Fibroblast of lung (primary cell): Measurements from ENCODE around the gene SNX13. TPM values are rescaled to one million over a fixed set of nuclear protein-coding genes. Genes with fewer than 3 reads are reported as not detected.

Source experiments
- DNase-seq, 2 donors: peaks; one replicate each; pipeline versions ENCODE4 v3.0.0 to v3.0.0-alpha.2; 2010; ENCODE audit warnings: low read depth in 2 of 2
- H2AFZ ChIP-seq: 2 replicates; pipeline ENCODE4 v1.5.1; 2012; ENCODE audit warnings: low read length, control low read depth, inconsistent platforms
- H3K27ac ChIP-seq: 2 replicates; pipeline ENCODE4 v1.5.1; 2011; ENCODE audit warnings: low read length, control low read depth; ENCODE audit not compliant: insufficient read depth
- H3K27me3 ChIP-seq: 2 replicates; pipeline ENCODE4 v1.5.1; 2011; ENCODE audit warnings: mild to moderate bottlenecking, low read length; ENCODE audit not compliant: control insufficient read depth, insufficient read depth
- H3K36me3 ChIP-seq: 2 replicates; pipeline ENCODE4 v1.5.1; 2011; ENCODE audit warnings: low read length; ENCODE audit not compliant: control insufficient read depth, insufficient read depth
- H3K4me1 ChIP-seq: 2 replicates; pipeline ENCODE4 v1.5.1; 2011; ENCODE audit warnings: low read length; ENCODE audit not compliant: control insufficient read depth, insufficient read depth; ENCODE audit errors: extremely low read depth
- H3K4me2 ChIP-seq: 2 replicates; pipeline ENCODE4 v1.5.1; 2011; ENCODE audit warnings: low read length, control low read depth; ENCODE audit not compliant: insufficient read depth; ENCODE audit errors: extremely low read depth
- H3K4me3 ChIP-seq, 4 experiments: fragments of 200-600 bp in 1 of 4; sonication (generic) in 1 of 4; replicated peaks in 1 of 4; 2 replicates each; pipeline ENCODE4 v1.5.1; 2011 to 2016; ENCODE audit warnings: low read length in 4 of 4, low read depth in 3 of 4, mild to moderate bottlenecking in 3 of 4, control low read depth in 2 of 4, inconsistent platforms in 1 of 4, mixed read lengths in 1 of 4; ENCODE audit not compliant: insufficient read depth in 1 of 4; ENCODE audit errors: control extremely low read depth in 1 of 4
- H3K79me2 ChIP-seq: 2 replicates; pipeline ENCODE4 v1.5.1; 2012; ENCODE audit warnings: mild to moderate bottlenecking, low read length, inconsistent platforms; ENCODE audit not compliant: control insufficient read depth, insufficient read depth
- H3K9ac ChIP-seq: 2 replicates; pipeline ENCODE4 v1.5.1; 2011; ENCODE audit warnings: mild to moderate bottlenecking, low read length, control low read depth; ENCODE audit not compliant: insufficient read depth
- H3K9me3 ChIP-seq: 2 replicates; pipeline ENCODE4 v1.5.1; 2012; ENCODE audit warnings: low read depth, low read length; ENCODE audit not compliant: control insufficient read depth, insufficient read depth
- H4K20me1 ChIP-seq: 2 replicates; pipeline ENCODE4 v1.5.1; 2011; ENCODE audit warnings: low read length; ENCODE audit not compliant: control insufficient read depth, insufficient read depth; ENCODE audit errors: extremely low read depth
- CTCF ChIP-seq, 2 donors: IDR thresholded peaks in 1 of 2; conservative IDR thresholded peaks in 1 of 2; 1 replicate in 1 of 2; 2 replicates in 1 of 2; pipeline ENCODE4 v1.5.1; 2011 to 2012; ENCODE audit warnings: low read length in 2 of 2, control low read depth in 1 of 2, inconsistent platforms in 1 of 2, low read depth in 1 of 2, mild to moderate bottlenecking in 1 of 2
- EZH2 ChIP-seq: IDR thresholded peaks from 2 replicates; pipeline ENCODE4 v1.5.1; 2012; ENCODE audit warnings: low read length, control low read depth, mild to moderate bottlenecking; ENCODE audit errors: missing control alignments
- polyA plus RNA-seq, 2 donors: library from polyadenylated mRNA; depleted of rRNA in 1 of 2; stranded (reverse) in 1 of 2; unstranded in 1 of 2; fragments of >200 nt; gene quantifications; 2 replicates each; pipeline ENCODE4 v1.2.1, GENCODE V29; 2011 to 2012; ENCODE audit warnings: missing spikeins in 1 of 2
- total RNA-seq: library from RNA; depleted of rRNA; stranded (reverse); fragments of >200 nt; gene quantifications from 2 replicates; pipeline ENCODE4 v1.2.1, GENCODE V29; 2014

SNX13 gene
- total and polyA plus RNA-seq, 2 donors (not counting 1 experiment from before 2014, with no cell fraction given) = 36.0 to 42.9 TPM

GRCh38 chr7:17921857-17922416 lies 18.4 kb downstream of the SNX13 start:
- H3K9me3 ChIP-seq = no peaks in the 10 kb centered on the region
- no peak overlapping the region for H2AFZ ChIP-seq
- H3K36me3 ChIP-seq = no peaks in the 10 kb centered on the region
- no peaks in the 10 kb centered on the region for H3K27me3 ChIP-seq
- no peaks in the 10 kb centered on the region for H3K4me1 ChIP-seq
- no peak overlapping the region for H3K9ac ChIP-seq
- H3K27ac ChIP-seq = no peak overlapping the region
- peaks cover 42% of the 10 kb centered on the region for H3K79me2 ChIP-seq
- no peak overlapping the region for H3K4me3 ChIP-seq
- TF ChIP-seq EZH2 (no peak), CTCF (conservative IDR thresholded peaks at IDR 0.05 in 1 of 2, IDR thresholded peaks at IDR 0.05 in 1 of 2; ENCODE audit: low read depth in 1 of 2, low read length in 2 of 2) (no peak)
- DNase-seq = peak in 1 of 2 donors; percentile 54
- no peak overlapping the region for H3K4me2 ChIP-seq
- H4K20me1 ChIP-seq = no peaks in the 10 kb centered on the region

GRCh38 chr7:17917842-17918241 lies 22.5 kb downstream of the SNX13 start:
- Histone ChIP-seq H3K79me2 (peaks cover 52% of the 10 kb centered on the region), H3K4me2 (no peak overlapping the region)

GRCh38 chr7:17916786-17917185 lies 23.5 kb downstream of the SNX13 start:
- no peak overlapping the region for H2AFZ ChIP-seq
- H3K4me3 ChIP-seq = no peak overlapping the region
- no peak for DNase-seq
- H3K27me3 ChIP-seq = no peaks in the 10 kb centered on the region
- no peak overlapping the region for H3K4me2 ChIP-seq
- H4K20me1 ChIP-seq = no peaks in the 10 kb centered on the region
- no peak overlapping the region for H3K27ac ChIP-seq
- no peaks in the 10 kb centered on the region for H3K9me3 ChIP-seq
- no peak for TF ChIP-seq CTCF (conservative IDR thresholded peaks at IDR 0.05 in 1 of 2, IDR thresholded peaks at IDR 0.05 in 1 of 2; ENCODE audit: low read depth in 1 of 2, low read length in 2 of 2)
- H3K36me3 ChIP-seq = no peaks in the 10 kb centered on the region
- peaks cover 48% of the 10 kb centered on the region for H3K79me2 ChIP-seq
- H3K4me1 ChIP-seq = no peaks in the 10 kb centered on the region
- H3K9ac ChIP-seq = no peak overlapping the region

More at GRCh38 chr7:17917842-17918241, 22.5 kb downstream of the SNX13 start:
- no peak overlapping the region for H3K9ac ChIP-seq
- H3K27me3 ChIP-seq = no peaks in the 10 kb centered on the region
- no peak overlapping the region for H3K27ac ChIP-seq
- no peaks in the 10 kb centered on the region for H4K20me1 ChIP-seq
- no peak overlapping the region for H2AFZ ChIP-seq
- TF ChIP-seq CTCF (conservative IDR thresholded peaks at IDR 0.05 in 1 of 2, IDR thresholded peaks at IDR 0.05 in 1 of 2; ENCODE audit: low read depth in 1 of 2, low read length in 2 of 2) (no peak), EZH2 (no peak)
- H3K9me3 ChIP-seq = no peaks in the 10 kb centered on the region
- no peak overlapping the region for H3K4me3 ChIP-seq
- DNase-seq = no peak
- no peaks in the 10 kb centered on the region for H3K4me1 ChIP-seq
- no peaks in the 10 kb centered on the region for H3K36me3 ChIP-seq
